ENCODE results near the gene FREY1. TPM values are rescaled to one million over a fixed set of nuclear protein-coding genes. Genes with fewer than 3 reads are reported as not detected.
A peak's percentile ranks its signal among the peaks of the same experiment; 100 is the strongest.

FREY1 gene
- total RNA-seq, 2 experiments from 2014 or later = 5.7 to 6.0 TPM

GRCh38 chr11:45925550-45925949 lies 18.5 kb upstream of the FREY1 start:
- DNase-seq (no peak), ATAC-seq (ENCODE audit: poor library complexity) (no peak)
- H3K36me3 ChIP-seq (ENCODE audit: insufficient read depth, low read length) = no peaks in the 10 kb centered on the region
- Mint-ChIP-seq H3K4me1 (ENCODE audit: low read depth) (peaks cover 26% of the 10 kb centered on the region), H3K27me3 (peaks cover 14% of the 10 kb centered on the region), H3K27ac (no peak overlapping the region), H3K9me3 (no peaks in the 10 kb centered on the region), H3K36me3 (ENCODE audit: low read depth) (peaks cover 8% of the 10 kb centered on the region), H3K4me3 (no peak overlapping the region)
- H3K4me1 ChIP-seq (ENCODE audit: insufficient read depth, low read length) = peaks cover 54% of the 10 kb centered on the region
- TF ChIP-seq, protein P1, sequence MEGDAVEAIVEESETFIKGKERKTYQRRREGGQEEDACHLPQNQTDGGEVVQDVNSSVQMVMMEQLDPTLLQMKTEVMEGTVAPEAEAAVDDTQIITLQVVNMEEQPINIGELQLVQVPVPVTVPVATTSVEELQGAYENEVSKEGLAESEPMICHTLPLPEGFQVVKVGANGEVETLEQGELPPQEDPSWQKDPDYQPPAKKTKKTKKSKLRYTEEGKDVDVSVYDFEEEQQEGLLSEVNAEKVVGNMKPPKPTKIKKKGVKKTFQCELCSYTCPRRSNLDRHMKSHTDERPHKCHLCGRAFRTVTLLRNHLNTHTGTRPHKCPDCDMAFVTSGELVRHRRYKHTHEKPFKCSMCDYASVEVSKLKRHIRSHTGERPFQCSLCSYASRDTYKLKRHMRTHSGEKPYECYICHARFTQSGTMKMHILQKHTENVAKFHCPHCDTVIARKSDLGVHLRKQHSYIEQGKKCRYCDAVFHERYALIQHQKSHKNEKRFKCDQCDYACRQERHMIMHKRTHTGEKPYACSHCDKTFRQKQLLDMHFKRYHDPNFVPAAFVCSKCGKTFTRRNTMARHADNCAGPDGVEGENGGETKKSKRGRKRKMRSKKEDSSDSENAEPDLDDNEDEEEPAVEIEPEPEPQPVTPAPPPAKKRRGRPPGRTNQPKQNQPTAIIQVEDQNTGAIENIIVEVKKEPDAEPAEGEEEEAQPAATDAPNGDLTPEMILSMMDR (IDR thresholded peaks at IDR 0.05) = no peak
- H3K4me3 ChIP-seq (ENCODE audit: low read length) = no peak overlapping the region
- H3K27me3 ChIP-seq (ENCODE audit: control insufficient read depth in 1 of 2, insufficient read depth in 2 of 2, low read length in 2 of 2) = peaks cover 4 to 6% of the 10 kb centered on the region in 2 experiments
- peaks cover 0 to 3% of the 10 kb centered on the region in 2 experiments for H3K9me3 ChIP-seq (ENCODE audit: control insufficient read depth in 1 of 2, insufficient read depth in 1 of 2, low read length in 2 of 2)
- intact Hi-C loops (cut with DNase I, micrococcal nuclease) = no loop called here
- ChIA-PET POLR2A (interaction anchor here (2.0 kb wide), 1 partner anchor 8 kb away, joined by 11 read pairs; the partner anchor contains the start of gene PEX16), CTCF (no interaction called here)
- no peak overlapping the region for H3K27ac ChIP-seq (ENCODE audit: low read depth in 1 of 2, low read length in 2 of 2)

DNA sequence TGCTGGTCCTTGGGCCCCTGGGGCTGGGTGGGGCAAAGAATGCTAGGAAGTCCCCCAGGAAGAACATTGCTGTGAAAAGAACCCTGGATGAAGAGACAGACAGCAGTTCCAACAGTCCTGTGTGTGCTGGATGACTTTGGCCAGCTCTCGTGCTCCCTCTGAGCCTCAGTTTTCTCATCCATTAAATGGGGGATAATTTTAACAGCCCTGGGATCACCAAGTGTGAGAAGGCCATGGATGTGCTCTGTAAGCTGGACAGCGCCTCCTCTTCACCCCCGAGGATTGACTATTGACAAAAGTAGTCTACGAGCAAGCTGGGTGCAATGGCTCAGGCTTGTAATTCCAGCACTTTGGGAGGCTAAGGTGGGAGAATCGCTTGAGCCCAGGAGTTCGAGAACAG lies 17.9 kb upstream of the FREY1 start:
- H3K27me3 Mint-ChIP-seq = peaks cover 14% of the 10 kb centered on the region
- peaks cover 2% of the 10 kb centered on the region for H3K36me3 Mint-ChIP-seq (ENCODE audit: low read depth)
- Histone ChIP-seq H3K4me3 (ENCODE audit: low read length) (no peak overlapping the region), H3K36me3 (ENCODE audit: insufficient read depth, low read length) (no peaks in the 10 kb centered on the region), H3K9me3 (ENCODE audit: control insufficient read depth in 1 of 2, insufficient read depth in 1 of 2, low read length in 2 of 2) (peaks cover 0 to 3% of the 10 kb centered on the region in 2 experiments), H3K27ac (ENCODE audit: low read depth in 1 of 2, low read length in 2 of 2) (no peak overlapping the region), H3K27me3 (ENCODE audit: control insufficient read depth in 1 of 2, insufficient read depth in 2 of 2, low read length in 2 of 2) (peaks cover 4 to 6% of the 10 kb centered on the region in 2 experiments), H3K4me1 (ENCODE audit: insufficient read depth, low read length) (peaks cover 54% of the 10 kb centered on the region)
- peak overlapping the region; percentile 79 for H3K4me3 Mint-ChIP-seq
- POLR2A ChIA-PET = interaction anchor here (1.0 kb wide), 1 partner anchor 27 kb away, joined by 5 read pairs; no protein-coding TSS in a partner anchor
- DNase-seq (no peak), ATAC-seq (ENCODE audit: poor library complexity) (no peak)
- H3K27ac Mint-ChIP-seq = peak overlapping the region; percentile 10
- H3K4me1 Mint-ChIP-seq (ENCODE audit: low read depth) = peaks cover 26% of the 10 kb centered on the region
- CTCF ChIA-PET = no interaction called here
- TF ChIP-seq, protein P1 (IDR thresholded peaks at IDR 0.05) = no peak
- H3K9me3 Mint-ChIP-seq = no peaks in the 10 kb centered on the region
- intact Hi-C loops (cut with DNase I, micrococcal nuclease) = no loop called here

DNA sequence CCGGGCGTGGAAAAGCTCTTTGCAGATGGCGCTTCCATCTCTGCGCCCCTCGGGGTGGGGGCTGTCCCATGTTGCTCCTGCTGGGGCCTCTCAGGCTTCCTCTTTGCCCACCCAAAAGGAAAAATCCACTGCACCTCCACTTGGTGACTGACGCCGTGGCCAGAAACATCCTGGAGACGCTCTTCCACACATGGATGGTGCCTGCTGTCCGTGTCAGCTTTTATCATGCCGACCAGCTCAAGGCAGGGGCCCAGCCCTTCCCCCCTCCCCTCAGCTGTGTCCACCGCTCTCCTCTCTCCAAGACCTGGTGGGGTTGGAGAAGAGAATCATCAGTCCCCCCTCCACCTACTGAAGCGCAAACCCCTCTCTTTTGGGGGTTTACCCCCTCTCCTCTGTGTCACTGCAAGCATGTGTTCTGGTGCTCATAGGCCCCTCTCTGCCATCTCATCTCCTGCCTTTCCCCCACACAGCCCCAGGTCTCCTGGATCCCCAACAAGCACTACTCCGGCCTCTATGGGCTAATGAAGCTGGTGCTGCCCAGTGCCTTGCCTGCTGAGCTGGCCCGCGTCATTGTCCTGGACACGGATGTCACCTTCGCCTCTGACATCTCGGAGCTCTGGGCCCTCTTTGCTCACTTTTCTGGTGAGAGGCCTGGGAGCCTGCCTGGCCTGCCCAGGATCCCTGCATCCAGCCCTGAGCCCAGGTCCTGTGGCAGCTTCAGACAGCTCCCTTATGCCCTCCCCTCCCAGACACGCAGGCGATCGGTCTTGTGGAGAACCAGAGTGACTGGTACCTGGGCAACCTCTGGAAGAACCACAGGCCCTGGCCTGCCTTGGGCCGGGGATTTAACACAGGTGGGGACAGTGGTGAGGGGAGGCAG lies 17.2 kb upstream of the FREY1 start:
- H3K9me3 Mint-ChIP-seq = no peaks in the 10 kb centered on the region
- TF ChIP-seq, protein P1 (IDR thresholded peaks at IDR 0.05) = no peak
- ChIA-PET CTCF (no interaction called here), POLR2A (interaction anchor here (1.0 kb wide), 1 partner anchor 27 kb away, joined by 5 read pairs; no protein-coding TSS in a partner anchor)
- intact Hi-C loops (cut with DNase I, micrococcal nuclease) = no loop called here
- ATAC-seq (ENCODE audit: poor library complexity) (no peak), DNase-seq (peak in 2 of 14 experiments; percentile 19 to 30)
- Histone ChIP-seq H3K4me1 (ENCODE audit: insufficient read depth, low read length) (peaks cover 54% of the 10 kb centered on the region), H3K4me3 (ENCODE audit: low read length) (no peak overlapping the region), H3K27ac (ENCODE audit: low read depth in 1 of 2, low read length in 2 of 2) (no peak overlapping the region), H3K36me3 (ENCODE audit: insufficient read depth, low read length) (no peaks in the 10 kb centered on the region), H3K27me3 (ENCODE audit: control insufficient read depth in 1 of 2, insufficient read depth in 2 of 2, low read length in 2 of 2) (peaks cover 4 to 6% of the 10 kb centered on the region in 2 experiments), H3K9me3 (ENCODE audit: control insufficient read depth in 1 of 2, insufficient read depth in 1 of 2, low read length in 2 of 2) (peaks cover 0 to 3% of the 10 kb centered on the region in 2 experiments)
- peak overlapping the region; percentile 79 for H3K4me3 Mint-ChIP-seq
- H3K36me3 Mint-ChIP-seq (ENCODE audit: low read depth) = no peaks in the 10 kb centered on the region
- H3K4me1 Mint-ChIP-seq (ENCODE audit: low read depth) = peaks cover 27% of the 10 kb centered on the region
- H3K27me3 Mint-ChIP-seq = peaks cover 14% of the 10 kb centered on the region
- H3K27ac Mint-ChIP-seq = peak overlapping the region; percentile 10

All from CD4-positive, alpha-beta T cell (primary cell).